SU-DHL-6 (cell line): Measurements from ENCODE around the gene DAND5.

Experiments
- H2AFZ ChIP-seq: fragments of 200-600 bp; sonication (generic); 2 replicates; pipeline ENCODE4 v1.6.1; 2014; ENCODE audit warnings: low read depth, mild to moderate bottlenecking, moderate library complexity, mixed read lengths, antibody characterized with exemption, low read length; ENCODE audit not compliant: severe bottlenecking
- H3F3A ChIP-seq: fragments of 200-600 bp; shearing (Covaris generic); 2 replicates; pipeline ENCODE4 v1.6.0; 2016; ENCODE audit warnings: antibody characterized with exemption, mild to moderate bottlenecking; ENCODE audit not compliant: insufficient read depth
- H3K27ac ChIP-seq: fragments of 200-600 bp; sonication (generic); 2 replicates; pipeline ENCODE4 v1.5.1; 2016; ENCODE audit warnings: low read depth, mild to moderate bottlenecking, low read length, moderate library complexity, mixed read lengths
- H3K27me3 ChIP-seq: fragments of 200-600 bp; sonication (generic), shearing (Covaris generic); 2 replicates; pipeline ENCODE4 v1.6.0; 2014; ENCODE audit warnings: mild to moderate bottlenecking, low read length
- H3K36me3 ChIP-seq: fragments of 200-600 bp; sonication (generic); 2 replicates; pipeline ENCODE4 v1.6.1; 2014; ENCODE audit warnings: mild to moderate bottlenecking, low read length, mixed read lengths
- H3K4me2 ChIP-seq: fragments of 300-600, 200-600 bp; shearing (Covaris generic), sonication (generic); 2 replicates; pipeline ENCODE4 v1.6.0; 2014; ENCODE audit warnings: low read length, low read depth, mild to moderate bottlenecking; ENCODE audit not compliant: poor library complexity, severe bottlenecking
- H3K4me3 ChIP-seq: fragments of 200-600 bp; sonication (generic); 2 replicates; pipeline ENCODE4 v1.5.1; 2014; ENCODE audit warnings: antibody characterized with exemption, low read length, mild to moderate bottlenecking, mixed read lengths; ENCODE audit not compliant: insufficient read depth, poor library complexity, severe bottlenecking
- H3K79me2 ChIP-seq: fragments of 200-600 bp; sonication (generic); 2 replicates; pipeline ENCODE4 v1.6.1; 2014; ENCODE audit warnings: mild to moderate bottlenecking, low read length, moderate library complexity; ENCODE audit not compliant: insufficient read depth
- H3K9ac ChIP-seq: fragments of 200-600 bp; sonication (generic); 2 replicates; pipeline ENCODE4 v1.7.0; 2014; ENCODE audit warnings: mild to moderate bottlenecking, low read length
- H3K9me2 ChIP-seq: fragments of 200-600 bp; sonication (generic); replicated peaks from 2 replicates; pipeline ENCODE4 v1.6.1; 2014; ENCODE audit warnings: low read length; ENCODE audit not compliant: insufficient read depth
- H3K9me3 ChIP-seq: fragments of 200-600 bp; sonication (generic); 2 replicates; pipeline ENCODE4 v1.6.1; 2014; ENCODE audit warnings: low read length, mixed read lengths; ENCODE audit not compliant: insufficient read depth
- H4K20me1 ChIP-seq: fragments of 200-600 bp; sonication (generic); 2 replicates; pipeline ENCODE4 v1.6.1; 2014; ENCODE audit warnings: low read depth, mild to moderate bottlenecking, antibody characterized with exemption, low read length, moderate library complexity, mixed read lengths
- EZH2phosphoT487 ChIP-seq: fragments of 200-600 bp; sonication (generic), shearing (Covaris generic); conservative IDR thresholded peaks from 2 replicates; pipeline ENCODE4 v1.6.1; 2018; ENCODE audit warnings: mild to moderate bottlenecking, antibody characterized with exemption, low read length, moderate library complexity, mixed read lengths
- TF ChIP-seq, protein P1 (sequence below): fragments of 200-600 bp; sonication (generic); IDR thresholded peaks from one replicate; pipeline ENCODE4 v1.5.1; 2017; ENCODE audit warnings: antibody characterized with exemption, mild to moderate bottlenecking, low read length, moderate library complexity; ENCODE audit not compliant: insufficient read depth, poor library complexity, severe bottlenecking

Gene DAND5

DNA sequence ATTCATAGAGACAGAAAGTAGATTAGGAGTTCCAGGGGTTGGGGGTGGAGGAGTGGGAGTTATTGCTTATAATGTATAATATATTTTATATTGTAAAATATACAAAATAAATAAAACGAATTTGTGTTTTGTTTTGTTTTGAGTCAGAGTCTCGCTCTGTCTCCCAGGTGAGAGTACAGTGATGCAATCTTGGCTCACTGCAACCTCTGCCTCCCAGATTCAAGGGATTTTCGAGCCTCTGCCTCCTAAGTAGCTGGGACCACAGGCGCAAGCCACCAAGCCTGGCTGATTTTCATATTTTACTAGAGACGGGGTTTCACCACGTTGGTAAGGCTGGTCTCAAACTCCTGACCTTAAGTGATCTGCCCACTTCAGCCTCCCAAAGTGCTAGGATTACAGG, 9.9 kb upstream of the DAND5 start:
- H2AFZ ChIP-seq, result no peak overlapping the region
- no peaks in the 10 kb centered on the region for H3K9me2 ChIP-seq
- peaks cover 33% of the 10 kb centered on the region for H3F3A ChIP-seq
- H3K79me2 ChIP-seq, result peaks cover 19% of the 10 kb centered on the region
- no peak overlapping the region for H3K4me2 ChIP-seq
- no peak overlapping the region for H3K9ac ChIP-seq
- no peaks in the 10 kb centered on the region for H3K36me3 ChIP-seq
- no peak overlapping the region for H3K4me3 ChIP-seq
- no peak overlapping the region for H3K27ac ChIP-seq
- no peaks in the 10 kb centered on the region for H3K27me3 ChIP-seq
- TF ChIP-seq, protein P1, sequence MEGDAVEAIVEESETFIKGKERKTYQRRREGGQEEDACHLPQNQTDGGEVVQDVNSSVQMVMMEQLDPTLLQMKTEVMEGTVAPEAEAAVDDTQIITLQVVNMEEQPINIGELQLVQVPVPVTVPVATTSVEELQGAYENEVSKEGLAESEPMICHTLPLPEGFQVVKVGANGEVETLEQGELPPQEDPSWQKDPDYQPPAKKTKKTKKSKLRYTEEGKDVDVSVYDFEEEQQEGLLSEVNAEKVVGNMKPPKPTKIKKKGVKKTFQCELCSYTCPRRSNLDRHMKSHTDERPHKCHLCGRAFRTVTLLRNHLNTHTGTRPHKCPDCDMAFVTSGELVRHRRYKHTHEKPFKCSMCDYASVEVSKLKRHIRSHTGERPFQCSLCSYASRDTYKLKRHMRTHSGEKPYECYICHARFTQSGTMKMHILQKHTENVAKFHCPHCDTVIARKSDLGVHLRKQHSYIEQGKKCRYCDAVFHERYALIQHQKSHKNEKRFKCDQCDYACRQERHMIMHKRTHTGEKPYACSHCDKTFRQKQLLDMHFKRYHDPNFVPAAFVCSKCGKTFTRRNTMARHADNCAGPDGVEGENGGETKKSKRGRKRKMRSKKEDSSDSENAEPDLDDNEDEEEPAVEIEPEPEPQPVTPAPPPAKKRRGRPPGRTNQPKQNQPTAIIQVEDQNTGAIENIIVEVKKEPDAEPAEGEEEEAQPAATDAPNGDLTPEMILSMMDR, result no peak
- TF ChIP-seq EZH2phosphoT487, result no peak
- H4K20me1 ChIP-seq, result no peaks in the 10 kb centered on the region
- H3K9me3 ChIP-seq, result no peaks in the 10 kb centered on the region

- Histone ChIP-seq H3F3A (no peaks in the 10 kb centered on the region), H3K9me2 (no peaks in the 10 kb centered on the region), H3K9ac (peak overlapping the region; percentile 76), H3K27ac (peak overlapping the region; percentile 50), H3K79me2 (no peaks in the 10 kb centered on the region), H2AFZ (peak overlapping the region; percentile 96), H3K4me3 (peak overlapping the region; percentile 50), H3K27me3 (no peaks in the 10 kb centered on the region), H3K36me3 (no peaks in the 10 kb centered on the region), H3K4me2 (peak overlapping the region; percentile 85), H4K20me1 (no peaks in the 10 kb centered on the region), H3K9me3 (no peaks in the 10 kb centered on the region)
- no peak for TF ChIP-seq EZH2phosphoT487
- TF ChIP-seq, protein P1, result peak; percentile 82
Observed at GRCh38 chr19:12965017-12965811, 4.2 kb upstream of the DAND5 start.

DNA sequence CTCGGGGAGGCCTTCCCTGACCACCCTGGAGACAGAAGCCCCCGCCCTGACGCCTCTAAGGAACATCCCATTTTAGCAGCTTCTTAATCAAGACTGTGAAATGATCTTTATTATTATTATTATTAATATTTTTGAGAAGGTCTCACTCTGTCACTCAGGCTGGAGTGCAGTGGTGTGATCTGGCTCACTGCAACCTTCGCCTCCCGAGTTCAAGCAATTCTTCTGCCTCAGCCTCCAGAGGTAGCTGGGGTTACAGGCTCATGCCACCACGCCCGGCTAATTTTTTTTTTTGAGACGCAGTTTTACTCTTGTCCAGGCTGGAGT, 3.6 kb upstream of the DAND5 start:
- H3K27me3 ChIP-seq, result no peaks in the 10 kb centered on the region
- H3K4me3 ChIP-seq, result peak overlapping the region; percentile 50
- no peaks in the 10 kb centered on the region for H3K79me2 ChIP-seq
- peak overlapping the region; percentile 85 for H3K4me2 ChIP-seq
- H3K9ac ChIP-seq, result peak overlapping the region; percentile 76
- TF ChIP-seq, protein P1, result no peak
- TF ChIP-seq EZH2phosphoT487, result no peak
- no peaks in the 10 kb centered on the region for H3F3A ChIP-seq
- H3K9me3 ChIP-seq, result no peaks in the 10 kb centered on the region
- H2AFZ ChIP-seq, result peak overlapping the region; percentile 96
- no peaks in the 10 kb centered on the region for H3K36me3 ChIP-seq
- no peaks in the 10 kb centered on the region for H4K20me1 ChIP-seq
- H3K27ac ChIP-seq, result no peak overlapping the region
- no peaks in the 10 kb centered on the region for H3K9me2 ChIP-seq
